HG03575 (cell line): ENCODE results near the gene MSI1.

ENCODE experiments used
- ATAC-seq: cut with Tn5 transposase; IDR thresholded peaks from one replicate; pipeline ENCODE4 v1.9.1; 2021; ENCODE audit not compliant: unreplicated experiment, insufficient number of reproducible peaks, low FRiP score; ENCODE audit errors: extremely low read depth

The MSI1 gene

DNA sequence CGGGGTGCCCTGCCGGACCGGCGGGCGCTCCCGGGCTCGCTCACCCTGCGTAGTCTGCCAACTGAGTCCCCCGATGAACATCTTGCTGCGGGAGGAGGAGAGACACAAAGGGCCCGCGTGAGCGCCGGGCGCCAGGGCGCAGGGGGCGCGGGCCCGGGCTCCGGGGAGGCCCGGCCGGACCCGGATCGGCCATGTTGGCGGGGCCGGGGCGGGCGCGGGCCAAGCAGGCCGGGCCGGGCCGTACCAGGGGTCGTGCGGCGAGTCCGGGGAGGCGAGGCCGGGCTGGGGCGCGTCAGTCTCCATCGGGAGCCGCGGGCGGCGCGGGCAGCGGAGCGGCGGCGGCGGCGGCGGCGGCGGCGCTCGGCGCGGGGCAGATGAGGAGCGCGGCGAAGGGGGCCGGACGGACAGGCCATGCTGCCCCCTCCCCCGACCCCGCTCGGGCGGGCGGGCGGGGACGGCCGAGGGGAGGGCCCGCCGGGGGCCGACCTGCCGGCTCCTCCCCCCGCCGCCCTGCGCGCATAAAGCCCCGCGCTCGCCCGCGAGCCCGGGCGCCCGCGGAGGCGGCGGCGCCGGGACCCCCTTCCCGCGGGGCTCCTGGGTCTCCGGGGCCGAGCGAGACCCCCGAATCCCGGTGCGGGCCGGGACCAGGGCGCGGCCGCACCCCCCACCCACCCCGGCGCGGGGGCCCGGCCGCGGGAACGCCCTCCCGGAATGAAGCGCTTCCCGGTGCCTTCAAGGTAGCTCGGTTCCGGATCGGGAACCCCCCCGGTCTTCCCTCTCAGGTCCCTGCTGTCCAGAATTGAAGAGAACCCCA is at the start of gene MSI1:
Gene MSI1, minus strand, starts transcription at position 376 of the 814 bp plus-strand sequence. Its CDS starts 73 bp downstream, at position 303.
- ATAC-seq = no peak

DNA sequence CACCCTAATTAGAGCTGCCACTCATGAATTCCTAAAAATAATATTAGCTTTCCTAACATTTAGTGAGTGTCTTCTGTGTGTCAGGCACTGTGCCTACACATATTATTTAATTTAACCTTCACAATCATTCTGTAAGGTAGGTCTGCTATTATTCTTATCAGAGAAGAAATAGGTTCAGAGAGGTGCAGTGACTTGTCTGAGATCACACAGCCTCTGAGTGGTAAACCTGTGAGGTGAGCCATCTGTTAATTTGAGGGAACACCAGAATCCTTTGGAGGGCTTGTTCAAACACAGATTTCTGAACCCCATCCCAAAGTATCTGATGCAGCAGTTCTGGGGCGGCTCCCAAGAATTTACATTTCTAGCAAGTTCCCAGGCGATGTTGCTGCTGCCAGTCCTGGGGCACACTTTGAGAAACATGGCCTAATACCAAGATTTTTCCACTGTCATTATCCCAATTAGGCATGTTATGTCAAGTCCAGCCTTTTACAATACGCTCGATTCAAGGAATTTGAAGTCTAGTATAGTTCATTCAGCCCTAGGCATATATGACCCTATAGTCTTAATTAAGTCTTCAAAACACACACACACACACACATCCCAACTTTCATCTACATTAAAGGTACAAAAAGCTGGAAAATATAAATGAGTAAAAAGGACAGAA is 49.1 kb upstream of the MSI1 start:
- no peak for ATAC-seq

DNA sequence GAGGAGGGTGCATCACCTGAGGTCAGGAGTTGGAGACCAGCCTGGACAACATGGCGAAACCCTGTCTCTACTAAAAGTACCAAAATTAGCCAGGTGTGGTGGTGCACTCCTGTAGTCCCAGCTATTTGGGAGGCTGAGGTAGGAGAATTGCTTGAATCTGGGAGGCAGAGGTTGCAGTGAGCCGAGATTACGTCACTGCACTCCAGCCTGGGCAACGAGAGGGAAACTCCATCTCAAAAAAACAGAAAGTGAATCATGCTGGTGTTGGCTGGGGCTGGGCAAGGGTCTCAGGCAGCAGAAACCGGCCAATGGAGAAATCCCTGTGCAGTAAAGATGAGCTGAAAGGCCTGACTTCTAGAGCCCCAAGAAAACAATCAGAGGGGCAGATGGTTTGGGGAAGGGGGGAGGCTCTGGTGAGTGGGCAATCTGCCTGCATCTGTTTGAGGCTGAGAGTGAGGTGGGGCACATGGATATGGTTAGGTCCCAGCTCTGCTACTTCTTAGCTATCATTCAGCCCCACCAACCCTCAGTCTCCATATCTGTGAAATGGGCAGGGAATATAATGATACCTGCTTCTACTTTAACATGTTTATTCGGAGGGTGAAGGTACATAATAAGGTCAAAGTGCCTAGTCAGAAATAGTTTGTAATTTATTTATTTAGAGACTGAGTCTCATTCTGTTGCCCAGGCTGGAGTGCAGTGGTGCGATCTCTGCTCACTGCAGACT is 47.7 kb upstream of the MSI1 start:
- no peak for ATAC-seq

DNA sequence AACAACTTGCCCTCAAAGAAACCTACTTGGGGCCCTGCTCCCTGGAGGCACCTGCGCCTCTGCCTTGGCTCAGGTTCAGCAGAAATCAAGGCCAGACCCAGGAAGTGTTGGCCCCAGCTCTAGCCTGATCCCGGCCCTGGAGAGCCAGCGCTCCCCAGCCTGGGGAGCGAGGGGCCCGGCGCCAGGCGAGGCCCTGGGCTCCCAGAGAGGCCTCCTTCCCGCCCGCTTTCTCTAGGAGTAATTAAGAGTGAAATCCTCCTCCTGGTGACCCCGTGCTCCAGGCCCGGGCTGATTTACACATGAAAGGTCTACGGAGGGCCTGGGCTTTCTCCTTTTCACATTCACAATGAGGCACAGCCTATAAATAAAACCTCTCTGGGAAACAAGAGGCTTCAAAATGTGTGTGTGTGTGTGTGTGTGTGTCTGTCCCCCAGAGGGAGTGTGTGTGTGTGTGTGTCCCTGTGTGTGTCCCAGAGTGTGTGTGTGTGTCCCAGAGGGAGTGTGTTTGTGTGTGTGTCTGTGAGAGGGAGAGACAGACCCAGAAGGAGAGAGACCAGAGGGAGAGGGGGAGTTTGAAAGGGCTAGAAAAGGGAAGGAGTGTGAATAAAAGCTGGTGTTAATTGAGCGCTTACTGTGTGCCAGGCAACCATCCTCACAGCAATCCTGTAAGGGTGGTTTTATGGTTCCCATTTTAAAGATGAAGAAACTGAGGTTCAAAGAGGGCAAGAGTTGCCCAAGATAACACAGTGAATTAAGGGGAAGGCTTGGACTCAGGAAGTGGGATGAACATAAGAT is 45.1 kb upstream of the MSI1 start:
- no peak for ATAC-seq

DNA sequence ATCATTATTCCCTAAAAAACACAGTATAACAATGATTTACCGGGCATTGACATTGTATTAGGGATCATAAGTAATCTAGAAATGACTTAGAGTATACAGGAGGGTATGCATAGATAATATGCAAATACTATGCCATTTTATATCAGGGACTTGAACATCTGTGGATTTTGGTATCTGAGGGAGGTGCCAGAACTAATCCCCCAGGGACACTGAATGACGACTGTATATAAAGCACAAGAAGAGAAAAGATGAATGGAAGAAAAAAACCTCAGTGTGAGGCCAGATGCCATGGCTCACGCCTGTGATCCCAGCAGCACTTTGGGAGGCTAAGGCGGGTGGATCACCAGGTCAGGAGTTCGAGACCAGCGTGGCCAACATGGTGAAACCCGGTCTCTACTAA is 43.5 kb upstream of the MSI1 start:
- ATAC-seq = no peak

GRCh38 chr12:120408771-120409170 is 39.8 kb upstream of the MSI1 start:
- no peak for ATAC-seq

GRCh38 chr12:120406553-120406952 is 37.6 kb upstream of the MSI1 start:
- no peak for ATAC-seq

GRCh38 chr12:120406069-120406468 is 37.1 kb upstream of the MSI1 start:
- no peak for ATAC-seq

DNA sequence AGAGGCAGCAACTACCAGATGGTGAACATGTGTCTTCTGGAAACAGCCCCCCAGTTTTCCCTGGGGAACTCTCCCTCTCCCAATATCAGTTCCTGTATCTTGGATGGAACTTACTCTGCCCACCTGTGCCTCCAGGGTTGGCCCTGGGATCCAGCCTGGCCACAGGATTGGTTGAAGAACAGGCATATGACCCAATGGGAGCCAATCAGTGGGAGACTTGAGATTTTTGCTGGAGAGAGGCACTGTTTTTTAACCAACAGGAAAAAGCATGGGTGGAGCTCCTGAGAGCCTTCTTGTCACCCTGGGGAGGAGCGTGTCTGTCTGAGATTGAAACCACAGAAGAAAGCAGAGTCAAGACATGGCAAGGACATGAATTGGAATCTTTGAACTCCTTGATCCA is 35.3 kb upstream of the MSI1 start:
- no peak for ATAC-seq

DNA sequence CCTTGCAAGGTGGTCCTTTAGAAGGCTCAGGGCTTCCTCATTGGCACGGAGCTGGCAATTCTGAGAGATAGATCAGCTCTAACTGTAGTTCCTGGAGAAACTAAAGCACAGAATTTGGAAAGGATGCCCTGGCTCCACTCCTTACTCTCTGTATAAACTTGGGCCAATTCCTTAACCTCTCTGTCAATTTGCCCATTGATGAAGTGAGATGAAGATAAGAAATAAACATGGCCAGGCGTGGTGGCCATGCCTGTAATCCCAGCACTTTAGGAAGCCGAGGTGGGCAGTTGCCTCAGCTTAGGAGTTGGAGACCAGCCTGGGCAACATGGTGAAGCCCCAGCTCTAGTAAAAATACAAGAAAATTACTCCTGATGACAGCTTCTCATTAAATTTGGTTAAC is 34.9 kb upstream of the MSI1 start:
- no peak for ATAC-seq

DNA sequence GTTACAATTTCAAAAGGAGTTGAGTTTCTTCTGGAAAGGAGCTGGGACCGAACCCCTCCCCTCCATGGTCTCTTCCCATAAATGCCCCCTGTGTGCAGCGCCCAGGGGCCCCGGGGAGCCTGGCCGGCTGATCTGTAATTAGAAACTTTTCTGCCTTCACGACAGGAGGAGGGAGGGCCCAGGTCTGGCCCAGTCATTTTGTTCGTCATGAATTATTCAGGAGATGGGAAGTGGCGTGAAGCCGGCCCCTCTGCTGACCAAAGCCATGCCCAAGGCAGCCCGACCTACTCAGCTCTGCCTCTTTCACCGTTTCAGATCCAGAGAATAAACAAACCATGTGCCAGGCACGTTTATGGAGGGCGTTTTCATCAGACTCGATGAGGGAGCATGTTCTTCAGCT is 33.3 kb upstream of the MSI1 start:
- ATAC-seq = no peak

GRCh38 chr12:120399531-120399930 is 30.6 kb upstream of the MSI1 start:
- ATAC-seq = no peak

- ATAC-seq = no peak
Observed at GRCh38 chr12:120397824-120398540, 29.0 kb upstream of the MSI1 start.

DNA sequence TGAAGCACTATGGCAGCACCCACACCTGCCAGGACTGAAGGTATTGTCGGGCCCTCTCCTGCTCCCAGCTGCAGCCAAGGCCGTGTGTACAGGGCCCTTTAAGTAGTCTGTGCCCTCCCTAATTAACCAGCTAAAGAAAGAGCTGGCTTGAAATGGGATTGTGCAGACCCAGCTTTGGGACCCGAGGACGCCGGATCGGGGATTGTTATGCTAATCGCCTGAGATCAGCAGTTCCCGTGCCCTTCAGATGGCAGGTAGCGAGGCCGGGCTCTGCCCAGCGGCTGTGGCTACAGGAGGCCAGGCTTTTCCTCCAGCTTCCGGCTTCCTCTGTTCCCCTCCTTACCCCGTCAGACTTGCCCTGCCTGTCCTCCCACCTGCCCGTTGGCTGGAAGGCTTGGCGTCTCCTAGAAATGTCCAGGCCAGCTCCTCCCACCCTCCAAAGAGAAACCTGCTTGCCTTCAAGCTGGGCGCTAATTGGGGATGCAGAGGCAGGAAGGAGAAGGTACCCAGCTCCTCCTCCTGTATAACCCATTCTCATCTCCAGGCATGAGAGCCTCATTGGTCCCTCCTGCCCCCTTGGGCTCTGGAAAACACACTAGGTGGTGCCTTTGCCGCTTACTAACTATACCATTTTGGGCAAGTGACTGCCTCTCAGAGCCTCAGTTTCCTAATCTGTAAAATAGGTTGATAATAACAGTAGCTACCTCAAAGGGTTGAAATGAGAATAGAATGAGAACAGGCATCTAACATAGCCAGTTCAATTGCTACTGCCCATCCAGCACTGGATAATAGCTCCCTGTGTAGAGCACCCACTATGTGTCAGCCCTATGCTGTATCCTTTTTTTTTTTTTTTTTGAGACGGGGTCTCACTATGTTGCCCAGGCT is 25.8 kb upstream of the MSI1 start:
- no peak for ATAC-seq

- ATAC-seq = no peak
Observed at GRCh38 chr12:120390540-120391120, 21.7 kb upstream of the MSI1 start.

DNA sequence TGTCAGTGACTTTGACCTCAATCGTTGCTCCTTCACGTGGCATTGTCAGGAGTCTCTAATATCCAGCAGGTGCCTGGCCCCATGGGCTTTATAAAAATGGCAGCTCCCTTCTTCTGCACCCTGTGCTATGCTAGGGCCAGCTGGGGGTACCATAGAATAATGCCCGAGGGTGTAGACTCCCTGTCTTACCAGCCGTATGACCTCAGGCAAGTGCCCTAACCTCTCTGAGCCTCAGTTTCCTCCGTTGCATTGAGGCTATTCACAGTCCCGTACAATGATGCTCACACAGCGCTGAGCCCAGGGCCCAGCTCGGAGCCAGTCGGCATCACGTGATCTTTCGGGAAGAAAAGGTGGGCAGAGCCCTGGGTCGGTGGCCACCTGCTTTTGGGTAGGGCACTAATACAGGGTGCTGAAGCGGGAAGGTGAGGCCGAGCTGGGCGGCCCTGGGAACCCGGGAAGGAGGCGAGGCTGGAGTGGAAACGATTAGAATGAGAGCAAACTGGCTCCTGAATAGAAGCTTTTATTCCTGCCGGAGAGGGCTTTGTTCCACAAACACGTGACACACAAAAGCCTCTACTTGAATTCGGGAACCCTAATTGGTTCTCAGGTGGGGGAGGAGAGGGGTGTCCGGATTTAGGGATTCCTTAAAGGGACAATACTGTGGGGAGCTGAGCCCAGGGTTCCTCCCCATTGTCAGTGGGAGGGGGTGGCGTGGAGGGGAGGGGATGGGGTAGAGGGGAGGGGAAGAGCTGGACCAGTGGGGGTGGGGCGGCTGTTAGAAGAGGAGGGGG is 19.9 kb upstream of the MSI1 start:
- ATAC-seq = no peak
